Measurements from ENCODE around the gene GPBAR1. TPM values are rescaled to one million over a fixed set of nuclear protein-coding genes. Genes with fewer than 3 reads are reported as not detected.

The GPBAR1 gene
- total and polyA plus RNA-seq, 4 donors, result 0.42 to 2.7 (median 1.8) TPM

GRCh38 chr2:218276986-218277755 lies 16.4 kb downstream of the GPBAR1 start:
- no peak overlapping the region for H3K27ac ChIP-seq (ENCODE audit: low read depth in 1 of 2, low read length in 2 of 2)
- DNase-seq (ENCODE audit: low spot score), result no peak

GRCh38 chr2:218277921-218278320 lies 17.1 kb downstream of the GPBAR1 start:
- peaks cover 28 to 66% (median 60%) of the 10 kb centered on the region in 4 donors for H3K36me3 ChIP-seq (ENCODE audit: control insufficient read depth in 4 of 4, insufficient read depth in 3 of 4, low read depth in 1 of 4, low read length in 3 of 4)
- no peak for DNase-seq (ENCODE audit: low spot score)
- no peak overlapping the region for H3K27ac ChIP-seq (ENCODE audit: low read depth in 1 of 2, low read length in 2 of 2)
- TF ChIP-seq FOXA1 (IDR thresholded peaks at IDR 0.05), result no peak
- no peak for TF ChIP-seq HNF4A (conservative IDR thresholded peaks at IDR 0.05)
- TF ChIP-seq, protein P1, sequence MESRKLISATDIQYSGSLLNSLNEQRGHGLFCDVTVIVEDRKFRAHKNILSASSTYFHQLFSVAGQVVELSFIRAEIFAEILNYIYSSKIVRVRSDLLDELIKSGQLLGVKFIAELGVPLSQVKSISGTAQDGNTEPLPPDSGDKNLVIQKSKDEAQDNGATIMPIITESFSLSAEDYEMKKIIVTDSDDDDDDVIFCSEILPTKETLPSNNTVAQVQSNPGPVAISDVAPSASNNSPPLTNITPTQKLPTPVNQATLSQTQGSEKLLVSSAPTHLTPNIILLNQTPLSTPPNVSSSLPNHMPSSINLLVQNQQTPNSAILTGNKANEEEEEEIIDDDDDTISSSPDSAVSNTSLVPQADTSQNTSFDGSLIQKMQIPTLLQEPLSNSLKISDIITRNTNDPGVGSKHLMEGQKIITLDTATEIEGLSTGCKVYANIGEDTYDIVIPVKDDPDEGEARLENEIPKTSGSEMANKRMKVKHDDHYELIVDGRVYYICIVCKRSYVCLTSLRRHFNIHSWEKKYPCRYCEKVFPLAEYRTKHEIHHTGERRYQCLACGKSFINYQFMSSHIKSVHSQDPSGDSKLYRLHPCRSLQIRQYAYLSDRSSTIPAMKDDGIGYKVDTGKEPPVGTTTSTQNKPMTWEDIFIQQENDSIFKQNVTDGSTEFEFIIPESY (IDR thresholded peaks at IDR 0.05), result no peak
- TF ChIP-seq TAF1 (conservative IDR thresholded peaks at IDR 0.05), result no peak
- no peak for TF ChIP-seq JUND (IDR thresholded peaks at IDR 0.05)
- no peaks in the 10 kb centered on the region for H3K9me3 ChIP-seq (ENCODE audit: control insufficient read depth in 4 of 4, low read length in 3 of 4)
- H3K27me3 ChIP-seq (ENCODE audit: control insufficient read depth in 4 of 4, insufficient read depth in 4 of 4, low read length in 3 of 4), result no peaks in the 10 kb centered on the region
- 90% methylated on average over 7 of the region's 7 CpGs for WGBS
- no peak overlapping the region for H3K9ac ChIP-seq (ENCODE audit: low read depth in 1 of 2, low read length in 2 of 2)
- H3K4me3 ChIP-seq (ENCODE audit: low read depth in 1 of 3, low read length in 3 of 3), result no peak overlapping the region
- H3K4me1 ChIP-seq (ENCODE audit: control insufficient read depth in 4 of 4, insufficient read depth in 4 of 4, low read length in 3 of 4), result peaks cover 0 to 20% (median 13%) of the 10 kb centered on the region in 4 donors

More at GRCh38 chr2:218276986-218277755, 16.4 kb downstream of the GPBAR1 start:
- WGBS, result 89% methylated on average over 12 of the region's 12 CpGs
- peaks cover 28 to 66% (median 60%) of the 10 kb centered on the region in 4 donors for H3K36me3 ChIP-seq (ENCODE audit: control insufficient read depth in 4 of 4, insufficient read depth in 3 of 4, low read depth in 1 of 4, low read length in 3 of 4)
- no peaks in the 10 kb centered on the region for H3K27me3 ChIP-seq (ENCODE audit: control insufficient read depth in 4 of 4, insufficient read depth in 4 of 4, low read length in 3 of 4)
- H3K4me3 ChIP-seq (ENCODE audit: low read depth in 1 of 3, low read length in 3 of 3), result no peak overlapping the region
- no peak for TF ChIP-seq HNF4G (IDR thresholded peaks at IDR 0.05)
- TF ChIP-seq, protein P2, sequence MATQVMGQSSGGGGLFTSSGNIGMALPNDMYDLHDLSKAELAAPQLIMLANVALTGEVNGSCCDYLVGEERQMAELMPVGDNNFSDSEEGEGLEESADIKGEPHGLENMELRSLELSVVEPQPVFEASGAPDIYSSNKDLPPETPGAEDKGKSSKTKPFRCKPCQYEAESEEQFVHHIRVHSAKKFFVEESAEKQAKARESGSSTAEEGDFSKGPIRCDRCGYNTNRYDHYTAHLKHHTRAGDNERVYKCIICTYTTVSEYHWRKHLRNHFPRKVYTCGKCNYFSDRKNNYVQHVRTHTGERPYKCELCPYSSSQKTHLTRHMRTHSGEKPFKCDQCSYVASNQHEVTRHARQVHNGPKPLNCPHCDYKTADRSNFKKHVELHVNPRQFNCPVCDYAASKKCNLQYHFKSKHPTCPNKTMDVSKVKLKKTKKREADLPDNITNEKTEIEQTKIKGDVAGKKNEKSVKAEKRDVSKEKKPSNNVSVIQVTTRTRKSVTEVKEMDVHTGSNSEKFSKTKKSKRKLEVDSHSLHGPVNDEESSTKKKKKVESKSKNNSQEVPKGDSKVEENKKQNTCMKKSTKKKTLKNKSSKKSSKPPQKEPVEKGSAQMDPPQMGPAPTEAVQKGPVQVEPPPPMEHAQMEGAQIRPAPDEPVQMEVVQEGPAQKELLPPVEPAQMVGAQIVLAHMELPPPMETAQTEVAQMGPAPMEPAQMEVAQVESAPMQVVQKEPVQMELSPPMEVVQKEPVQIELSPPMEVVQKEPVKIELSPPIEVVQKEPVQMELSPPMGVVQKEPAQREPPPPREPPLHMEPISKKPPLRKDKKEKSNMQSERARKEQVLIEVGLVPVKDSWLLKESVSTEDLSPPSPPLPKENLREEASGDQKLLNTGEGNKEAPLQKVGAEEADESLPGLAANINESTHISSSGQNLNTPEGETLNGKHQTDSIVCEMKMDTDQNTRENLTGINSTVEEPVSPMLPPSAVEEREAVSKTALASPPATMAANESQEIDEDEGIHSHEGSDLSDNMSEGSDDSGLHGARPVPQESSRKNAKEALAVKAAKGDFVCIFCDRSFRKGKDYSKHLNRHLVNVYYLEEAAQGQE (IDR thresholded peaks at IDR 0.05), result no peak
- no peak for TF ChIP-seq FOXA2 (IDR thresholded peaks at IDR 0.05)
- no peak for TF ChIP-seq GABPA (IDR thresholded peaks at IDR 0.05 in 1 of 2, conservative IDR thresholded peaks at IDR 0.05 in 1 of 2)
- TF ChIP-seq HNF4A (conservative IDR thresholded peaks at IDR 0.05), result no peak
- TF ChIP-seq TAF1 (conservative IDR thresholded peaks at IDR 0.05), result no peak
- H3K9me3 ChIP-seq (ENCODE audit: control insufficient read depth in 4 of 4, low read length in 3 of 4), result no peaks in the 10 kb centered on the region
- peaks cover 0 to 20% (median 12%) of the 10 kb centered on the region in 4 donors for H3K4me1 ChIP-seq (ENCODE audit: control insufficient read depth in 4 of 4, insufficient read depth in 4 of 4, low read length in 3 of 4)
- H3K9ac ChIP-seq (ENCODE audit: low read depth in 1 of 2, low read length in 2 of 2), result no peak overlapping the region

Data from liver (tissue), 9 donors.